ENCODE data around the gene RAP1GAP2.
A peak's percentile ranks its signal among the peaks of the same experiment; 100 is the strongest.

RAP1GAP2 gene

GRCh38 chr17:2809337-2809736 lies 13.1 kb downstream of the RAP1GAP2 start:
- Histone ChIP-seq H3F3A (ENCODE audit: control insufficient read depth, insufficient read depth) (no peaks in the 10 kb centered on the region), H3K79me2 (ENCODE audit: control insufficient read depth, low read length) (no peaks in the 10 kb centered on the region), H4K20me1 (ENCODE audit: control insufficient read depth, insufficient read depth, low read depth, low read length) (no peaks in the 10 kb centered on the region), H3K4me3 (ENCODE audit: low read length) (no peak overlapping the region), H3K4me1 (ENCODE audit: control insufficient read depth, low read length) (peaks cover 3% of the 10 kb centered on the region), H3K9me2 (replicated peaks; ENCODE audit: control insufficient read depth, low read length) (no peaks in the 10 kb centered on the region), H3K36me3 (ENCODE audit: control insufficient read depth, low read length) (no peaks in the 10 kb centered on the region), H3K27me3 (ENCODE audit: control insufficient read depth, low read length) (peaks cover 7% of the 10 kb centered on the region), H3K4me2 (ENCODE audit: low read length) (no peak overlapping the region), H3K27ac (ENCODE audit: low read depth, low read length) (no peak overlapping the region), H3K9me3 (ENCODE audit: control insufficient read depth, insufficient read depth, low read length) (no peaks in the 10 kb centered on the region)
- no peak for TF ChIP-seq CTCF (IDR thresholded peaks at IDR 0.05; ENCODE audit: low read depth, low read length, poor library complexity, severe bottlenecking)
- TF ChIP-seq EZH2phosphoT487 (IDR thresholded peaks at IDR 0.05; ENCODE audit: borderline replicate concordance, low read length): no peak

- Histone ChIP-seq H3K9me3 (ENCODE audit: control insufficient read depth, insufficient read depth, low read length) (no peaks in the 10 kb centered on the region), H3K79me2 (ENCODE audit: control insufficient read depth, low read length) (no peaks in the 10 kb centered on the region), H3K4me3 (ENCODE audit: low read length) (peak overlapping the region; percentile 73), H3K27me3 (ENCODE audit: control insufficient read depth, low read length) (peaks cover 10% of the 10 kb centered on the region), H4K20me1 (ENCODE audit: control insufficient read depth, insufficient read depth, low read depth, low read length) (no peaks in the 10 kb centered on the region), H3K36me3 (ENCODE audit: control insufficient read depth, low read length) (no peaks in the 10 kb centered on the region), H3K4me2 (ENCODE audit: low read length) (peak overlapping the region; percentile 94), H3K9me2 (replicated peaks; ENCODE audit: control insufficient read depth, low read length) (no peaks in the 10 kb centered on the region), H3K4me1 (ENCODE audit: control insufficient read depth, low read length) (peaks cover 20% of the 10 kb centered on the region), H3K27ac (ENCODE audit: low read depth, low read length) (no peak overlapping the region), H3F3A (ENCODE audit: control insufficient read depth, insufficient read depth) (no peaks in the 10 kb centered on the region)
- no peak for TF ChIP-seq CTCF (IDR thresholded peaks at IDR 0.05; ENCODE audit: low read depth, low read length, poor library complexity, severe bottlenecking)
- TF ChIP-seq EZH2phosphoT487 (IDR thresholded peaks at IDR 0.05; ENCODE audit: borderline replicate concordance, low read length): no peak
Observed at GRCh38 chr17:2814049-2814448, 17.8 kb downstream of the RAP1GAP2 start.

GRCh38 chr17:2814481-2815341 lies 18.5 kb downstream of the RAP1GAP2 start:
- Histone ChIP-seq H3K79me2 (ENCODE audit: control insufficient read depth, low read length) (no peaks in the 10 kb centered on the region), H3K9me2 (replicated peaks; ENCODE audit: control insufficient read depth, low read length) (no peaks in the 10 kb centered on the region), H3K4me3 (ENCODE audit: low read length) (peak overlapping the region; percentile 73), H3K27me3 (ENCODE audit: control insufficient read depth, low read length) (peaks cover 10% of the 10 kb centered on the region), H3K4me2 (ENCODE audit: low read length) (peak overlapping the region; percentile 94), H3K9me3 (ENCODE audit: control insufficient read depth, insufficient read depth, low read length) (no peaks in the 10 kb centered on the region), H3K36me3 (ENCODE audit: control insufficient read depth, low read length) (no peaks in the 10 kb centered on the region), H4K20me1 (ENCODE audit: control insufficient read depth, insufficient read depth, low read depth, low read length) (no peaks in the 10 kb centered on the region), H3K27ac (ENCODE audit: low read depth, low read length) (no peak overlapping the region), H3K4me1 (ENCODE audit: control insufficient read depth, low read length) (peaks cover 20% of the 10 kb centered on the region), H3F3A (ENCODE audit: control insufficient read depth, insufficient read depth) (no peaks in the 10 kb centered on the region)
- TF ChIP-seq EZH2phosphoT487 (IDR thresholded peaks at IDR 0.05; ENCODE audit: borderline replicate concordance, low read length) (no peak), CTCF (IDR thresholded peaks at IDR 0.05; ENCODE audit: low read depth, low read length, poor library complexity, severe bottlenecking) (no peak)

All from DOHH2 (cell line).